Small intestine (tissue), 7 donors: Measurements from ENCODE around the gene GALNT13. TPM values are rescaled to one million over a fixed set of nuclear protein-coding genes. Genes with fewer than 3 reads are reported as not detected.

Source experiments
- DNase-seq, 2 donors: peaks; one replicate each; pipeline versions ENCODE4 v3.0.0 to v3.0.0-alpha.2; 2013
- FAIRE-seq: peaks from 2 replicates; lab custom pipeline; 2012; peaks lifted over from hg19 to GRCh38; lab: Jason Lieb, UNC
- H3K27ac ChIP-seq, 3 donors: one replicate each; pipeline ENCODE4 v1.5.1; 2013; ENCODE audit warnings: low read length in 2 of 3, mild to moderate bottlenecking in 2 of 3, control low read depth in 1 of 3, inconsistent platforms in 1 of 3, low read depth in 1 of 3, moderate library complexity in 1 of 3
- H3K27me3 ChIP-seq, 3 donors: one replicate each; pipeline ENCODE4 v1.6.1; 2013; ENCODE audit warnings: low read length in 3 of 3, inconsistent platforms in 1 of 3; ENCODE audit not compliant: control insufficient read depth in 3 of 3, insufficient read depth in 3 of 3
- H3K36me3 ChIP-seq, 3 donors: one replicate each; pipeline ENCODE4 v1.6.1; 2013; ENCODE audit warnings: low read length in 3 of 3, inconsistent platforms in 1 of 3, low read depth in 1 of 3, mild to moderate bottlenecking in 1 of 3, moderate library complexity in 1 of 3; ENCODE audit not compliant: control insufficient read depth in 3 of 3, insufficient read depth in 2 of 3
- H3K4me1 ChIP-seq, 3 donors: one replicate each; pipeline ENCODE4 v1.6.1; 2013; ENCODE audit warnings: low read length in 2 of 3, inconsistent platforms in 1 of 3, low read depth in 1 of 3, mild to moderate bottlenecking in 1 of 3, moderate library complexity in 1 of 3; ENCODE audit not compliant: control insufficient read depth in 3 of 3, insufficient read depth in 2 of 3
- H3K4me3 ChIP-seq, 3 donors: one replicate each; pipeline ENCODE4 v1.5.1; 2013; ENCODE audit warnings: low read length in 3 of 3, control low read depth in 1 of 3, inconsistent platforms in 1 of 3, low read depth in 1 of 3, mild to moderate bottlenecking in 1 of 3, moderate library complexity in 1 of 3
- H3K9me3 ChIP-seq, 2 donors: one replicate each; pipeline ENCODE4 v1.6.1; 2013; ENCODE audit warnings: low read depth in 1 of 2, low read length in 1 of 2; ENCODE audit not compliant: control insufficient read depth in 2 of 2, insufficient read depth in 1 of 2
- WGBS, 3 donors: extraction: QIAGEN DNeasy Blood & Tissue Kit; methylation state at CpG; one replicate each; pipeline ENCODE4 v1.1.7; 2013; 5-methylcytosine and 5-hydroxymethylcytosine counted together
- polyA plus RNA-seq, 4 donors: library from polyadenylated mRNA; stranded (reverse) in 3 of 4; unstranded in 1 of 4; fragments of 200-250 nt in 3 of 4; fragments of 120-200 nt in 1 of 4; gene quantifications; one replicate each; pipeline versions ENCODE4 v1.2.1 to v1.2.3, GENCODE V29; 2013
- donor health status: healthy with polysubstance abuse.
- donor health status: control.
- donor health status: control.
- donor health status: Bipolar disorder and iron deficiency.
- donor health status: healthy.

Gene GALNT13
- polyA plus RNA-seq, 4 donors = 0.21 to 4.7 TPM; not detected in 2

GRCh38 chr2:153967248-153967973, 95.7 kb downstream of the GALNT13 start:
- no peak overlapping the region for H3K4me3 ChIP-seq
- no peaks in the 10 kb centered on the region for H3K9me3 ChIP-seq
- no peaks in the 10 kb centered on the region for H3K36me3 ChIP-seq
- no peak for DNase-seq
- no peak overlapping the region for H3K27ac ChIP-seq
- 44 to 64% (median 53%) methylated on average over 5 of the region's 5 CpGs for WGBS, 3 donors
- FAIRE-seq = no peak
- H3K27me3 ChIP-seq = no peaks in the 10 kb centered on the region
- H3K4me1 ChIP-seq = no peaks in the 10 kb centered on the region

GRCh38 chr2:153971250-153971649, 99.5 kb downstream of the GALNT13 start:
- no peaks in the 10 kb centered on the region for H3K9me3 ChIP-seq
- no peaks in the 10 kb centered on the region for H3K4me1 ChIP-seq
- no peak overlapping the region for H3K4me3 ChIP-seq
- DNase-seq = no peak
- H3K27me3 ChIP-seq = no peaks in the 10 kb centered on the region
- H3K36me3 ChIP-seq = no peaks in the 10 kb centered on the region
- 62 to 74% (median 72%) methylated on average over 2 of the region's 2 CpGs for WGBS, 3 donors
- no peak for FAIRE-seq
- no peak overlapping the region for H3K27ac ChIP-seq

- no peaks in the 10 kb centered on the region for H3K36me3 ChIP-seq
- no peaks in the 10 kb centered on the region for H3K4me1 ChIP-seq
- H3K4me3 ChIP-seq = no peak overlapping the region
- 26 to 47% (median 39%) methylated on average over 1 of the region's 1 CpG for WGBS, 3 donors
- no peak for FAIRE-seq
- no peaks in the 10 kb centered on the region for H3K27me3 ChIP-seq
- H3K9me3 ChIP-seq = no peaks in the 10 kb centered on the region
- H3K27ac ChIP-seq = no peak overlapping the region
- no peak for DNase-seq
These were observed 100.1 kb downstream of the GALNT13 start for GRCh38 chr2:153971855-153972254.

GRCh38 chr2:153972412-153972811, 100.7 kb downstream of the GALNT13 start:
- DNase-seq (no peak), FAIRE-seq (no peak)
- Histone ChIP-seq H3K27me3 (no peaks in the 10 kb centered on the region), H3K9me3 (no peaks in the 10 kb centered on the region), H3K4me1 (no peaks in the 10 kb centered on the region), H3K36me3 (no peaks in the 10 kb centered on the region), H3K27ac (no peak overlapping the region), H3K4me3 (no peak overlapping the region)

- DNase-seq (no peak), FAIRE-seq (no peak)
- Histone ChIP-seq H3K4me3 (no peak overlapping the region), H3K4me1 (no peaks in the 10 kb centered on the region), H3K27ac (no peak overlapping the region), H3K36me3 (no peaks in the 10 kb centered on the region), H3K27me3 (no peaks in the 10 kb centered on the region), H3K9me3 (no peaks in the 10 kb centered on the region)
- WGBS, 3 donors = 67 to 71% (median 69%) methylated on average over 9 of the region's 9 CpGs
These were observed 114.9 kb downstream of the GALNT13 start for GRCh38 chr2:153986488-153987229.

- DNase-seq = no peak
- Histone ChIP-seq H3K9me3 (no peaks in the 10 kb centered on the region), H3K36me3 (no peaks in the 10 kb centered on the region), H3K4me1 (no peaks in the 10 kb centered on the region), H3K27me3 (no peaks in the 10 kb centered on the region), H3K27ac (no peak overlapping the region), H3K4me3 (no peak overlapping the region)
- FAIRE-seq = no peak
These were observed 119.0 kb downstream of the GALNT13 start for GRCh38 chr2:153990771-153991170.

- Histone ChIP-seq H3K27ac (no peak overlapping the region), H3K4me1 (no peaks in the 10 kb centered on the region), H3K9me3 (peaks cover 0 to 17% of the 10 kb centered on the region in 2 donors), H3K27me3 (no peaks in the 10 kb centered on the region), H3K4me3 (no peak overlapping the region), H3K36me3 (no peaks in the 10 kb centered on the region)
- no peak for FAIRE-seq
- DNase-seq = no peak
- 94% methylated on average over 17 of the region's 17 CpGs for WGBS, 3 donors
These were observed 141.8 kb downstream of the GALNT13 start for GRCh38 chr2:154013514-154013913.

GRCh38 chr2:154015233-154015632, 143.5 kb downstream of the GALNT13 start:
- 65 to 85% (median 81%) methylated on average over 2 of the region's 2 CpGs for WGBS, 3 donors
- DNase-seq (no peak), FAIRE-seq (no peak)
- no peak overlapping the region for H3K4me3 ChIP-seq
- no peaks in the 10 kb centered on the region for H3K36me3 ChIP-seq
- no peaks in the 10 kb centered on the region for H3K27me3 ChIP-seq
- peaks cover 0 to 13% of the 10 kb centered on the region in 2 donors for H3K9me3 ChIP-seq
- H3K4me1 ChIP-seq = no peaks in the 10 kb centered on the region
- H3K27ac ChIP-seq = no peak overlapping the region
